Mesenchymal stem cell (in vitro differentiated cells and primary cell): ENCODE data around the gene PAX5. TPM values are rescaled to one million over a fixed set of nuclear protein-coding genes. Genes with fewer than 3 reads are reported as not detected.
A peak's percentile ranks its signal among the peaks of the same experiment; 100 is the strongest.

Source experiments
- DNase-seq: peaks from one replicate; pipeline ENCODE4 v3.0.0-alpha.2; 2013
- H2AFZ ChIP-seq: one replicate; pipeline ENCODE4 v1.6.1; 2013; ENCODE audit warnings: low read depth, mild to moderate bottlenecking, control low read depth, inconsistent platforms, low read length, moderate library complexity
- H2AK5ac ChIP-seq: 2 replicates; pipeline ENCODE4 v1.6.1; 2013; ENCODE audit warnings: low read length, moderate library complexity, mild to moderate bottlenecking, inconsistent platforms; ENCODE audit not compliant: severe bottlenecking
- H2BK120ac ChIP-seq: one replicate; pipeline ENCODE4 v1.6.1; 2013; ENCODE audit warnings: low read depth, mild to moderate bottlenecking, inconsistent platforms, low read length, moderate library complexity
- H2BK12ac ChIP-seq, 2 experiments: one replicate each; pipeline ENCODE4 v1.6.1; 2013; ENCODE audit warnings: inconsistent platforms in 2 of 2, low read length in 2 of 2, mild to moderate bottlenecking in 2 of 2, moderate library complexity in 2 of 2, control low read depth in 1 of 2
- H2BK15ac ChIP-seq: one replicate; pipeline ENCODE4 v1.6.1; 2013; ENCODE audit warnings: mild to moderate bottlenecking, low read depth, inconsistent platforms; ENCODE audit not compliant: poor library complexity, severe bottlenecking
- H2BK5ac ChIP-seq: 2 replicates; pipeline ENCODE4 v1.6.1; 2013; ENCODE audit warnings: low read depth, mild to moderate bottlenecking, low read length, control low read depth, inconsistent platforms; ENCODE audit not compliant: poor library complexity, severe bottlenecking
- H3K14ac ChIP-seq, 2 experiments: one replicate each; pipeline ENCODE4 v1.6.1; 2013; ENCODE audit warnings: inconsistent platforms in 2 of 2, low read length in 2 of 2, control low read depth in 1 of 2, mild to moderate bottlenecking in 1 of 2, moderate library complexity in 1 of 2
- H3K18ac ChIP-seq, 2 experiments: one replicate each; pipeline ENCODE4 v1.6.1; 2013; ENCODE audit warnings: inconsistent platforms in 2 of 2, low read length in 2 of 2, control low read depth in 1 of 2, low read depth in 1 of 2, mild to moderate bottlenecking in 1 of 2
- H3K23ac ChIP-seq, 2 experiments: one replicate each; pipeline ENCODE4 v1.6.1; 2013; ENCODE audit warnings: inconsistent platforms in 2 of 2, low read length in 2 of 2, mild to moderate bottlenecking in 2 of 2, moderate library complexity in 2 of 2, control low read depth in 1 of 2
- H3K27ac ChIP-seq: 2 replicates; pipeline ENCODE4 v1.5.1; 2013; ENCODE audit warnings: mild to moderate bottlenecking, moderate library complexity, low read length, control low read depth, inconsistent platforms; ENCODE audit not compliant: poor library complexity, severe bottlenecking
- H3K27me3 ChIP-seq, 2 experiments: 2 replicates each; pipeline versions ENCODE4 v1.6.1 to v1.7.0; 2013; ENCODE audit warnings: low read length in 2 of 2, mild to moderate bottlenecking in 2 of 2, moderate library complexity in 2 of 2, control low read depth in 1 of 2, inconsistent platforms in 1 of 2; ENCODE audit not compliant: control insufficient read depth in 1 of 2, insufficient read depth in 1 of 2
- H3K36me3 ChIP-seq, 2 experiments: 2 replicates each; pipeline versions ENCODE4 v1.6.1 to v1.7.0; 2013; ENCODE audit warnings: low read length in 2 of 2, control low read depth in 1 of 2, inconsistent platforms in 1 of 2, low read depth in 1 of 2, mild to moderate bottlenecking in 1 of 2; ENCODE audit not compliant: insufficient read depth in 2 of 2, control insufficient read depth in 1 of 2
- H3K4ac ChIP-seq, 2 experiments: one replicate each; pipeline ENCODE4 v1.6.1; 2013; ENCODE audit warnings: inconsistent platforms in 2 of 2, low read length in 2 of 2, mild to moderate bottlenecking in 2 of 2, moderate library complexity in 2 of 2, control low read depth in 1 of 2, low read depth in 1 of 2
- H3K4me1 ChIP-seq: 2 replicates; pipeline ENCODE4 v1.6.1; 2013; ENCODE audit warnings: low read depth, low read length, control low read depth; ENCODE audit not compliant: control insufficient read depth, insufficient read depth
- H3K4me2 ChIP-seq: 2 replicates; pipeline ENCODE4 v1.6.1; 2013; ENCODE audit warnings: low read length, mild to moderate bottlenecking, inconsistent platforms; ENCODE audit not compliant: poor library complexity, severe bottlenecking
- H3K4me3 ChIP-seq, 2 experiments: 2 replicates each; pipeline versions ENCODE4 v1.5.1 to v1.7.0; 2013; ENCODE audit warnings: low read length in 2 of 2, mild to moderate bottlenecking in 2 of 2, control low read depth in 1 of 2, low read depth in 1 of 2; ENCODE audit not compliant: insufficient read depth in 1 of 2
- H3K79me1 ChIP-seq: replicated peaks from 2 replicates; pipeline ENCODE4 v1.6.1; 2013; ENCODE audit warnings: mild to moderate bottlenecking, control low read depth, low read length, inconsistent platforms; ENCODE audit not compliant: poor library complexity, severe bottlenecking
- H3K9ac ChIP-seq: 2 replicates; pipeline ENCODE4 v1.7.0; 2013; ENCODE audit warnings: mild to moderate bottlenecking, low read length, moderate library complexity
- H3K9me3 ChIP-seq: 2 replicates; pipeline ENCODE4 v1.7.0; 2013; ENCODE audit warnings: mild to moderate bottlenecking, low read length; ENCODE audit not compliant: control insufficient read depth
- H4K8ac ChIP-seq: one replicate; pipeline ENCODE4 v1.6.1; 2013; ENCODE audit warnings: inconsistent platforms, mild to moderate bottlenecking, low read length, moderate library complexity
- H4K91ac ChIP-seq: one replicate; pipeline ENCODE4 v1.6.1; 2013; ENCODE audit warnings: mild to moderate bottlenecking, low read length, inconsistent platforms
- WGBS: methylation state at CpG from one replicate; pipeline ENCODE4 v1.1.7; 2013; ENCODE audit warnings: mixed read lengths; 5-methylcytosine and 5-hydroxymethylcytosine counted together
- small RNA-seq: library from polyadenylated mRNA; stranded (forward); fragments of <200 nt; extraction: miRNeasy Mini kit (QIAGEN cat#:217004); gene quantifications from one replicate; pipeline ENCODE3, GENCODE V24; 2013; ENCODE audit warnings: low read depth

PAX5 gene

DNA sequence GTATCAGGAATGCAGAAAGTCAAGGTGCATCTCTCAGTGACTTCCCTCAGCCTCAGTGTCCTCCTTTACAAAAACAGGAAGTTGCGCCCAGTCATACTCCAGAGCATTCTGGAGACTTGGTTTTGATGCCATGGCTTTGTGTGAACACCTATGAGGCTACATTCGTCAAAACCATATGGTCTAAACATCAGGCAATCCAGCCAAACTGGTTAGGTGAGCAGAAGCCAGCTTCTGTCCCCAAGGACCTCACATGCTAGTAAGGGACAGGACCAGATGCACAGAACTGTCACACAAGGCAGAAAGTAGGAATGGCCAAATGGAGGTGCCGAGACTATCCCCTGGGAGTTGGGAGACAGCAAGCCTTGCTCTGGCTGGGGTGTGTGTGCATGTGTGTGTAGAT lies 244.2 kb downstream of the PAX5 start:
- Histone ChIP-seq H4K91ac (no peak overlapping the region), H3K4ac (no peak overlapping the region), H3K4me1 (no peaks in the 10 kb centered on the region), H3K14ac (no peak overlapping the region), H4K8ac (no peak overlapping the region), H3K23ac (no peak overlapping the region), H3K27ac (no peak overlapping the region), H2AK5ac (no peak overlapping the region), H3K9ac (no peak overlapping the region), H3K36me3 (no peaks in the 10 kb centered on the region), H3K4me2 (no peak overlapping the region), H2BK5ac (no peak overlapping the region), H3K18ac (no peak overlapping the region), H3K9me3 (peaks cover 19% of the 10 kb centered on the region), H2BK120ac (no peak overlapping the region), H3K4me3 (no peak overlapping the region), H2BK15ac (no peak overlapping the region), H3K27me3 (peaks cover 56 to 58% of the 10 kb centered on the region in 2 experiments), H3K79me1 (no peaks in the 10 kb centered on the region), H2BK12ac (no peak overlapping the region), H2AFZ (no peak overlapping the region)
- DNase-seq = no peak
- WGBS = 48% methylated on average over 3 of the region's 3 CpGs

DNA sequence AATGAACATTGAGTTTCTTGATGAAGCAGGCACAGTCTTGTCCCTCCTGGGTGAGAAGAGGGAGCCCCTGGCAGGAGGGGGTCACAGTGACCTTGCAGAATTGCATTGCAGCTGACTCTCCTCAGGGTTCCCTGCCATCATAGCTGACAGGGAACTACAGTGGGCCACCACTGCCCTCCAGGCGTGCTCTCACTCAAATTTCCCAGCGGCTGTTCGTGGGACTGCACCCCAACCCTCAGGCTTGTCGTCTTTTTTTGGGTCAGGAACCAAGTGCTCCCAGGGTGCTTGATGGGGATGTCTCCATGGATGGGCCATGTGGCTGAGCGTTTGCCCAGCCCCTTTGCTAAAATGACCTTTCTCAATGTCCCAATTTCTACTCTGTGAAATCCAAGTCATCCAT lies 245.5 kb downstream of the PAX5 start:
- Histone ChIP-seq H2BK15ac (no peak overlapping the region), H3K4ac (no peak overlapping the region), H3K18ac (no peak overlapping the region), H3K36me3 (no peaks in the 10 kb centered on the region), H3K23ac (no peak overlapping the region), H4K91ac (no peak overlapping the region), H3K4me2 (no peak overlapping the region), H2AFZ (no peak overlapping the region), H2AK5ac (no peak overlapping the region), H2BK120ac (no peak overlapping the region), H3K9ac (no peak overlapping the region), H3K27me3 (peaks cover 55 to 61% of the 10 kb centered on the region in 2 experiments), H3K4me1 (no peaks in the 10 kb centered on the region), H4K8ac (no peak overlapping the region), H2BK12ac (no peak overlapping the region), H3K79me1 (no peaks in the 10 kb centered on the region), H3K27ac (no peak overlapping the region), H3K9me3 (peaks cover 9% of the 10 kb centered on the region), H3K4me3 (no peak overlapping the region), H3K14ac (no peak overlapping the region), H2BK5ac (no peak overlapping the region)
- WGBS = 20% methylated on average over 5 of the region's 5 CpGs
- DNase-seq = peak; percentile 5

DNA sequence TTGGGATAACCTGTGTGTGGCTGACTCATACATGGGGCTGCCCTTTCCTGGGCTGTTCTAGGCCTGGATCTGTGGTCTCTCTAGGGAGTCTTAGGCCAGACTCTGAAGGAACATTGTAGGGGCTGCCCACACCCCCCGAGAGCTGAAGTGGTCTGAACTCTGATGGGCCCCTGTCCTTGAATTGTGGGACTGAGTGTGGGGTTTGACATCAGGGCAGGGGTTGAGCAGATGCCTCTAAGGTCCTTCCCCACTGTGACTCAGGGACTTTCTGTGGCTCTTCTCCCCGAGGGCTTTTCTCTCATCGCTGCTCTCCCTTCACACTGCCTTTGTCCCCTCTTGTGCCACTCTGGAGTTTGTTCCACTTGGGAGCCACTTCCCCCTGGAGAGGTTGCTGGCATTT lies 246.4 kb downstream of the PAX5 start:
- no peaks in the 10 kb centered on the region for H3K79me1 ChIP-seq
- H2BK5ac ChIP-seq = no peak overlapping the region
- no peak overlapping the region for H3K4ac ChIP-seq
- H3K27me3 ChIP-seq = peaks cover 61 to 66% of the 10 kb centered on the region in 2 experiments
- H2AK5ac ChIP-seq = no peak overlapping the region
- H3K27ac ChIP-seq = no peak overlapping the region
- H2BK15ac ChIP-seq = no peak overlapping the region
- no peak overlapping the region for H3K14ac ChIP-seq
- no peak overlapping the region for H2BK120ac ChIP-seq
- H3K23ac ChIP-seq = no peak overlapping the region
- no peak overlapping the region for H3K9ac ChIP-seq
- no peak overlapping the region for H3K4me2 ChIP-seq
- no peaks in the 10 kb centered on the region for H3K4me1 ChIP-seq
- H4K8ac ChIP-seq = no peak overlapping the region
- H3K4me3 ChIP-seq = no peak overlapping the region
- H3K18ac ChIP-seq = no peak overlapping the region
- no peak overlapping the region for H2AFZ ChIP-seq
- WGBS = 44% methylated on average over 3 of the region's 3 CpGs
- peaks cover 3% of the 10 kb centered on the region for H3K9me3 ChIP-seq
- no peak for DNase-seq
- no peaks in the 10 kb centered on the region for H3K36me3 ChIP-seq
- H2BK12ac ChIP-seq = no peak overlapping the region
- no peak overlapping the region for H4K91ac ChIP-seq

Small RNA genes within 50 kb of the gene (small RNA-seq; reads per million reads assigned to genes)
- gene MIR4475 (not detected), gene MIR4476 (not detected), gene MIR4540 (not detected)
